Psoas muscle (tissue), 8 donors: ENCODE data around the gene SMARCB1. TPM values are rescaled to one million over a fixed set of nuclear protein-coding genes. Genes with fewer than 3 reads are reported as not detected.

Experiments
- ATAC-seq, 4 donors: fragments of 200-7000 bp; cut with Tn5 transposase; one replicate each; pipeline ENCODE4 v1.9.1; 2020; ENCODE audit warnings: moderate library complexity in 3 of 4, mild to moderate bottlenecking in 2 of 4
- DNase-seq, 2 donors: peaks; one replicate each; pipeline ENCODE4 v3.0.0-alpha.2; 2020
- H3K27ac ChIP-seq: fragments of 200-600 bp; one replicate; pipeline ENCODE4 v1.8.0; 2022
- H3K27me3 ChIP-seq, 3 donors: fragments of 200-600 bp in 1 of 3; one replicate each; pipeline versions ENCODE4 v1.6.1 to v1.8.0; 2013 to 2022; ENCODE audit warnings: low read length in 2 of 3, mild to moderate bottlenecking in 2 of 3, moderate library complexity in 1 of 3; ENCODE audit not compliant: insufficient read depth in 3 of 3
- H3K36me3 ChIP-seq, 2 donors: fragments of 200-600 bp in 1 of 2; one replicate each; pipeline versions ENCODE4 v1.6.1 to v1.8.0; 2013 to 2022; ENCODE audit warnings: low read depth in 1 of 2, mild to moderate bottlenecking in 1 of 2, moderate library complexity in 1 of 2; ENCODE audit not compliant: insufficient read depth in 1 of 2
- H3K4me1 ChIP-seq: fragments of 200-600 bp; one replicate; pipeline ENCODE4 v1.8.0; 2022
- H3K4me3 ChIP-seq: fragments of 200-600 bp; one replicate; pipeline ENCODE4 v1.8.0; 2022; ENCODE audit warnings: mild to moderate bottlenecking
- H3K9me3 ChIP-seq: fragments of 200-600 bp; one replicate; pipeline ENCODE4 v1.8.0; 2022
- CTCF ChIP-seq: fragments of 200-600 bp; IDR thresholded peaks from one replicate; pipeline ENCODE4 v1.8.0; 2022; ENCODE audit warnings: antibody characterized with exemption
- WGBS, 3 donors: extraction: QIAGEN DNeasy Blood & Tissue Kit; methylation state at CpG; one replicate each; pipeline versions ENCODE4 v1.1.6 to v1.1.7; 2013; 5-methylcytosine and 5-hydroxymethylcytosine counted together
- intact Hi-C, 2 donors: fragments of 100-400 bp; cut with DNase I; formaldehyde crosslinking; loops; one replicate each; pipeline versions ENCODE4 v1.11.0 to v1.14.2; 2022
- polyA plus RNA-seq, 3 donors: library from polyadenylated mRNA; stranded (reverse); fragments of 200-250 nt; gene quantifications; one replicate each; pipeline ENCODE4 v1.2.3, GENCODE V29; 2013
- total RNA-seq, 4 donors: library from RNA; stranded (reverse); fragmentation: NEBNext Ultra II Directional in 2 of 4; extraction: Animal tissue kit (Norgen Biotek cat#: 25700) in 2 of 4; gene quantifications; one replicate each; pipeline versions ENCODE4 v1.2.1 to v1.2.4, GENCODE V29; 2021 to 2023
- donor health status: healthy with polysubstance abuse.
- donor health status: DM: no; HTN: no; CAD: no; lungs with moderate emphysema.
- donor health status: Bipolar disorder and iron deficiency.
- donor health status: healthy.
- donor health status: DM: yes; HTN: yes; CAD: no.
- donor health status: DM: no; HTN: no; CAD: no.
- donor health status: DM: no; HTN: no; CAD: no.
- donor health status: DM: yes; HTN: yes; CAD: no.

The SMARCB1 gene
- total and polyA plus RNA-seq, 7 donors, result 20.7 to 76.6 (median 38.4) TPM

DNA sequence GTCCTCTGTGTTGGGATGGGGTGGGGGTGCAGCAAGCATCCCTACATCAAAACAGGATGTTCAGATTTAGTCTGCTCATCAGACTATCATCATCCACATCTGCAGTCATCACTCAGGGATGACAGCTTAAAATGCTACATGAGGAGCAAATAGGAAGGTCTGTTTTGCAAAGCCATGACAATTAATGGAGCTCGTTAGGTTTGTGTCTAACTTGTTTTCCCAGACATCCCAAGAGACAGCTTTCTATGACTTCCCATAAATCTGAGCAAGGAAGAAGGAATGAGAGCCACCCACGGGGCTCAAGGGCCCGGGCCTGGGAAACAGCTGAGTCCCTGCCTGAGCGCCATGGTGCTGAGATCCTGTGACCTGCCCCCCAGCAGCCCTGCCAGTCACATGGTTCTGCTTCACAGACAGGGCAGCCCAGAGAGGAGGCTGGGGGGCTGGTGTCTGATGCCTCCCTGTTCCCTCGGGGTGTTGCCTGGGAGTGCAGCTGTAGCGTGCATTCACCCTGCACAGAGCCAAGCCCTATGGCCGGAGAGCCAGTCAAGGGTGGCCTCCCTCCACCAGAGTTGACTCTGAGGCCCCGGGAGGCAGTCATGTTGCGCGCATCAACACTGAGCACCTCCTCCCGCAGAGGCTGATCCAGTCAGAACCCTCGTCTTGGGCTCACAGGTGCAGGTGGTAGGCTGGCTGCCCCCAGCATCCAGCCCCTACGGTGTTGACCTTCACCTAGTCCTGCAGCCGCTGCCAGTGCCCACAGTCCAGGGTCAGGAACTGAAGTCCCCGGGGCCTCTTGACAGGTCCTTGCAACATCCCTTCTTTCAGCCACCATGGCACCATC is 40.0 kb downstream of the SMARCB1 start:
- Histone ChIP-seq H3K4me1 (peaks cover 27% of the 10 kb centered on the region), H3K27ac (peak overlapping the region; percentile 36), H3K9me3 (no peaks in the 10 kb centered on the region), H3K4me3 (no peak overlapping the region), H3K36me3 (peaks cover 0 to 73% of the 10 kb centered on the region in 2 donors), H3K27me3 (no peaks in the 10 kb centered on the region)
- no peak for TF ChIP-seq CTCF
- DNase-seq (peak in 1 of 2 donors; percentile 54), ATAC-seq (no peak)
- intact Hi-C loops, result loop anchor here in 1 of 2 donors (5.0 kb wide), 1 partner anchor 39 kb away; the partner anchor contains the start of gene SMARCB1
- 78 to 83% (median 80%) methylated on average over 14 to 15 of the region's 15 CpGs for WGBS, 3 donors

GRCh38 chr22:23827351-23827995 is 40.7 kb downstream of the SMARCB1 start:
- DNase-seq (peak in 1 of 2 donors; percentile 45), ATAC-seq (no peak)
- Histone ChIP-seq H3K4me1 (peaks cover 28% of the 10 kb centered on the region), H3K4me3 (no peak overlapping the region), H3K36me3 (peaks cover 0 to 66% of the 10 kb centered on the region in 2 donors), H3K27me3 (no peaks in the 10 kb centered on the region), H3K9me3 (no peaks in the 10 kb centered on the region), H3K27ac (peak overlapping the region; percentile 81)
- TF ChIP-seq CTCF, result no peak
- intact Hi-C loops, result loop anchor here in 1 of 2 donors (5.0 kb wide), 1 partner anchor 40 kb away; the partner anchor contains the start of gene SMARCB1
- WGBS, 3 donors, result 81 to 88% (median 86%) methylated on average over 11 of the region's 11 CpGs

- no peak overlapping the region for H3K4me3 ChIP-seq
- 49 to 74% (median 52%) methylated on average over 10 of the region's 10 CpGs for WGBS, 3 donors
- H3K9me3 ChIP-seq, result no peaks in the 10 kb centered on the region
- peaks cover 36% of the 10 kb centered on the region for H3K4me1 ChIP-seq
- DNase-seq (peak; percentile 61 to 89), ATAC-seq (peak; percentile 84 to 91 (median 91))
- intact Hi-C loops, result loop anchor here in 1 of 2 donors (5.0 kb wide), 1 partner anchor 42 kb away; the partner anchor contains the start of gene SMARCB1
- H3K36me3 ChIP-seq, result peaks cover 0 to 61% of the 10 kb centered on the region in 2 donors
- TF ChIP-seq CTCF, result no peak
- H3K27me3 ChIP-seq, result no peaks in the 10 kb centered on the region
- peak overlapping the region; percentile 81 for H3K27ac ChIP-seq
Measured at GRCh38 chr22:23828800-23829680, 42.3 kb downstream of the SMARCB1 start.

DNA sequence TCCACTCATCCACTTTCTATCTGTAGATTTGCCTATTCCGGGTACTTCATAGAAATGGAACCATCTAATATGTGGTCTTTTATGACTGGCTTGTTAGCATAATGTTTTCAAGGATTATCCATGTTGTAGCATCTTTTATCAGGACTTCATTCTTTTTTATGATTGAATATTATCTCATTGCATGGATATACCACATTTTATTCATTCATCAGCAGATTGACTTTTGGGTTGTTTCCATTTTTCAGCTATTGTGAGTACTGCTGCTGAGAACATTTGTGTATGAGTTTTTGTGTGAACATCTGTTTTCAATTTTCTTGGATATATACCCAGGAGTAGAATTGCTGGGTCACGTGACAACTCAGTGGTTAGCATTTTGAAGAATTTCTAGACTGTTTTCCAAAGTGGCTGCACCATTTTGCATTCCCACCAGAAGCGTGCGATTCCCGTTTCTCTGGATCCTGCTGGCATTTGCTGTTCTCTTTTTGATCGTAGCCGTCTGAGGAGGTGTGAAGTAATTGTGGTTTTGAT is 43.1 kb downstream of the SMARCB1 start:
- 65 to 81% (median 70%) methylated on average over 7 of the region's 7 CpGs for WGBS, 3 donors
- Histone ChIP-seq H3K4me3 (no peak overlapping the region), H3K4me1 (peaks cover 45% of the 10 kb centered on the region), H3K27ac (peak overlapping the region; percentile 81), H3K9me3 (no peaks in the 10 kb centered on the region), H3K27me3 (no peaks in the 10 kb centered on the region), H3K36me3 (peaks cover 0 to 59% of the 10 kb centered on the region in 2 donors)
- ATAC-seq, result no peak
- no peak for TF ChIP-seq CTCF
- intact Hi-C loops, result loop anchor here in 1 of 2 donors (5.0 kb wide), 1 partner anchor 43 kb away; the partner anchor contains the start of gene SMARCB1
- DNase-seq, result no peak
